ENCODE data around the gene NINJ1.
"Not testable (repeated sequence)": the region's sequence is repeated elsewhere in the genome, so short reads cannot be mapped to it uniquely, and the experiment has no call there.

NINJ1 gene

DNA sequence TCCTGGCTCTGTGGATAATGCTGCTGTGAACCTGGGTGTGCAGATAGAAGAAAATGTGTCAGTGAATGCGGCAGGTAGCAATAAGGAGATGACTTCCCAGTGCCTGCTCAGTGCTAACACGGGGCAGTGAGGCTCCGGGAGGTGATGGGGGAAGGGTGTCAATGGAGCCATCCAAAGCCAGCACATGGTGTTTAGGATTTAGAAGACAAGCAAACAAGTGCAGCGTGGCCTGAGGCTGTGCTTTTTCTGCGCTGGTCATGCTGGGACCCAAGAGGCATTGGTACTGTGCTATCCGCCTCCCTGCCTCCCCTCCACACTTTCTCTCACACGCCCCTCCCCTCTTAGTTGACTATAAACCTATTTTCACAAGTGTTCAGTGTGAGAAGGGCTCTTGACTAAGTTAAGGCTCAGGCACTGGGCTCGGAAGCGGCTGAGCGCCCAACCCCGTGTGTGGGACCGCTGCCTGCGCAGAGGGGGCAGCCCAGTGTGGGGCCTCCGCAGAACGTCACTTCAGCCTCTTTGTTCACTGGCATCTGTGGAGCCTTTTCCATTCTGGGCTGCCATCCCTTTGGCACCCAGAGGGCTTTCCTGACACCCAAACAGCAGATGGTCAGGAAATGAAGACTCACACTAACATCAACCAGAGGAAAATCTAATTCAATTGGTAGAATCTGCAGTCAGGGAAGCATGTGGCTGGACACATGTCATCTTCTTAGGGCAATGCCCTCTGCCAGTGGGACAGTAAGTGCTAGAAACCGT is 21.8 kb upstream of the NINJ1 start:
- Histone ChIP-seq H3K36me3 (ENCODE audit: insufficient read depth, low read length) (no peaks in the 10 kb centered on the region), H3K27me3 (ENCODE audit: control insufficient read depth in 1 of 2, insufficient read depth in 2 of 2, low read length in 2 of 2) (no peaks in the 10 kb centered on the region), H3K9me3 (ENCODE audit: low read length) (no peaks in the 10 kb centered on the region), H3K9ac (ENCODE audit: low read length) (no peak overlapping the region), H3K27ac (ENCODE audit: low read depth, low read length) (no peak overlapping the region), H3K4me1 (ENCODE audit: insufficient read depth, low read length) (peaks cover 13% of the 10 kb centered on the region), H3K4me3 (ENCODE audit: low read depth in 1 of 2, low read length in 2 of 2) (no peak overlapping the region)

DNA sequence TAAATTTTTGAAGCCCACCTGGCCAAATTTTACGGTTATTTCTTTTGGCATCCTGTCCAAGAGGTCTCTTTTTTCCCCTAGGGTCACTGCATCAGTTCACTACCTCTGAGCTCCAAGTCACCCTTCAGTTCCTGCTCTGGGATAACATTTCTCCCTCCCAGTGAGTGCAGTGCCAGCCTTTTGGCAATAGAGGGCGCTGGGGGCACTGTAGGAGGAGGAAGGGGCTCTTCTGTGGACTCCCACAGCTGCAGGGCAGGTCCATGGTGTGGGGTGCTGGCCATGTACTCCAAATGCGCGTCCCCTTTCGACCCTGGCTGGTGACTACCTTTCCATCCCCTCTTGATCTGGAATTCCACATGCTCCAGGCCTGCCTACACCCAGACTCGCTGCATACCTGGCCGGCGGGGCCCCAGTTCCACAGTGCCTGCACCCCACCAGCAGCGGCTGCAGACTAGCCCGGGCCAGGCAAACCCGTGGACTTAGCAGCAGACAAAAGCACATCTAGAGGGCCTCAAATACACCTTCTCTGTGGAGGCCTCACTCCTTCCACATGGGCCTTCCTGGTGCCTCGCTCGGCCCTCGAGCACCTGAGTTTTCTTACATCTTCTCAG is 20.3 kb upstream of the NINJ1 start:
- Histone ChIP-seq H3K27ac (ENCODE audit: low read depth, low read length) (no peak overlapping the region), H3K9me3 (ENCODE audit: low read length) (no peaks in the 10 kb centered on the region), H3K4me3 (ENCODE audit: low read depth in 1 of 2, low read length in 2 of 2) (no peak overlapping the region), H3K4me1 (ENCODE audit: insufficient read depth, low read length) (no peaks in the 10 kb centered on the region), H3K27me3 (ENCODE audit: control insufficient read depth in 1 of 2, insufficient read depth in 2 of 2, low read length in 2 of 2) (no peaks in the 10 kb centered on the region), H3K9ac (ENCODE audit: low read length) (no peak overlapping the region), H3K36me3 (ENCODE audit: insufficient read depth, low read length) (no peaks in the 10 kb centered on the region)

- Histone ChIP-seq H3K4me1 (ENCODE audit: insufficient read depth, low read length) (no peaks in the 10 kb centered on the region), H3K27ac (ENCODE audit: low read depth, low read length) (no peak overlapping the region), H3K27me3 (ENCODE audit: control insufficient read depth in 1 of 2, insufficient read depth in 2 of 2, low read length in 2 of 2) (no peaks in the 10 kb centered on the region), H3K9ac (ENCODE audit: low read length) (no peak overlapping the region), H3K36me3 (ENCODE audit: insufficient read depth, low read length) (no peaks in the 10 kb centered on the region), H3K9me3 (ENCODE audit: low read length) (no peaks in the 10 kb centered on the region), H3K4me3 (ENCODE audit: low read depth in 1 of 2, low read length in 2 of 2) (no peak overlapping the region)
Measured at GRCh38 chr9:93151097-93151784, 17.2 kb upstream of the NINJ1 start.

DNA sequence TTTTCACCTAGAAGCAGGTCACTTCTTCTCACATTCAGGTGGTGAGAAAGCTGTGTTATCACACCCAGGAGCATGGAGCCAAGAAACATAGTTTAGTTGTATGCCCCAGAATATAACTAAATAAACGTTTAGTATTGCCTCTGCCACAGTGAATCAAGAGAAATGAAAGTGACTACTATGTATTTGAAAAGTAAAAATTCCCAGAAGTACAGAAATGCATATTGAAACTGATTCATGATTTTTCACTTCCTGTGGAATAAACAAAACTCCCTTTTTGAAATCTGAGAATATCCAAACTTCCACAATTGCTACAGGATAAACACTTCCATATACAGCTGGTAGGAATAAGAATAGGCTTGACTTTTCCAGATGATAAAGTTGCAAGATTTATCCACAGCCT is 15.3 kb upstream of the NINJ1 start:
- no peaks in the 10 kb centered on the region for H3K27me3 ChIP-seq (ENCODE audit: control insufficient read depth in 1 of 2, insufficient read depth in 2 of 2, low read length in 2 of 2)
- no peak overlapping the region for H3K27ac ChIP-seq (ENCODE audit: low read depth, low read length)
- H3K9ac ChIP-seq (ENCODE audit: low read length): no peak overlapping the region
- no peak overlapping the region for H3K4me3 ChIP-seq (ENCODE audit: low read depth in 1 of 2, low read length in 2 of 2)
- peaks cover 3% of the 10 kb centered on the region for H3K4me1 ChIP-seq (ENCODE audit: insufficient read depth, low read length)
- no peaks in the 10 kb centered on the region for H3K36me3 ChIP-seq (ENCODE audit: insufficient read depth, low read length)
- H3K9me3 ChIP-seq (ENCODE audit: low read length): no peaks in the 10 kb centered on the region

DNA sequence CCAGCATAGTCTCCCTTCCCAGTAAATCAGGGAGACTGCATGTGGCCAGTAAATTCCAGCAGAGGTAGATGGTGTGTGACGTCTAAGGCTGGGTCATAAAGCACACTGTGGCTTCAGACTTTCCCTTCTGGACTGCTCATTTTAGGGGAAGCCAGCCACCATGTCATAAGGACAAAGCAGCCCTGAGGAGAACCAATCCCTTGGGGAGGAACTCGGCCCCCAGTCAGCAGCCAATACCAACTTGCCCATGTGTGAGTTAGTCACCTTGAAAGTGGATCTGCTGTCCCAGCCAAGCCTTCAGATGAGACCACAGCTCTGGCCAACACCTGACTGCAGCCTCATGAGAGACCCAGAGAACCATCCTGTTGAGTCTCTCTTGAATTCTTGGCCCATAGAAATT is 14.7 kb upstream of the NINJ1 start:
- Histone ChIP-seq H3K4me1 (ENCODE audit: insufficient read depth, low read length) (peaks cover 9% of the 10 kb centered on the region), H3K9ac (ENCODE audit: low read length) (no peak overlapping the region), H3K27me3 (ENCODE audit: control insufficient read depth in 1 of 2, insufficient read depth in 2 of 2, low read length in 2 of 2) (no peaks in the 10 kb centered on the region), H3K27ac (ENCODE audit: low read depth, low read length) (no peak overlapping the region), H3K9me3 (ENCODE audit: low read length) (no peaks in the 10 kb centered on the region), H3K36me3 (ENCODE audit: insufficient read depth, low read length) (no peaks in the 10 kb centered on the region), H3K4me3 (ENCODE audit: low read depth in 1 of 2, low read length in 2 of 2) (no peak overlapping the region)

DNA sequence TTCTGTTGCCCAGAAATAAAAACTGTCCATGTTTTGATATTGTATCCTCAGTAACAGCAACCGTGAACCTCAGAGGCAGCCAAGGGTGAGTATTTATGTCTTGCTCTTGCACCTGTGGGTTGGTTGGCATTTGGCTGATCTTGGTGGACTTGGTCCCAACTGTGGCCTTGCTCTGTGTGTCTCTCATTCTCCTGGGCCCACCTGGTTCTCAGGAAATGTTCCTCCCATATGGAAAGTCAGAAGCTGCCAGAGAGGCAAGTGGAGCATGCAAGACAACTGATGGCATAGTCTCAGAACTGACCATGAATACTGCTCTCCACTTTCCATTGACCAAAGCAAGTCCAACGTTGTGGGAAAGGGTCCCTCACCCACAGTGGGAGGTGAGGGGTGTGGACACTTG is 13.6 kb upstream of the NINJ1 start:
- Histone ChIP-seq H3K9me3 (ENCODE audit: low read length) (no peaks in the 10 kb centered on the region), H3K27ac (ENCODE audit: low read depth, low read length) (no peak overlapping the region), H3K4me3 (ENCODE audit: low read depth in 1 of 2, low read length in 2 of 2) (no peak overlapping the region), H3K27me3 (ENCODE audit: control insufficient read depth in 1 of 2, insufficient read depth in 2 of 2, low read length in 2 of 2) (no peaks in the 10 kb centered on the region), H3K4me1 (ENCODE audit: insufficient read depth, low read length) (peaks cover 10% of the 10 kb centered on the region), H3K36me3 (ENCODE audit: insufficient read depth, low read length) (no peaks in the 10 kb centered on the region), H3K9ac (ENCODE audit: low read length) (no peak overlapping the region)

DNA sequence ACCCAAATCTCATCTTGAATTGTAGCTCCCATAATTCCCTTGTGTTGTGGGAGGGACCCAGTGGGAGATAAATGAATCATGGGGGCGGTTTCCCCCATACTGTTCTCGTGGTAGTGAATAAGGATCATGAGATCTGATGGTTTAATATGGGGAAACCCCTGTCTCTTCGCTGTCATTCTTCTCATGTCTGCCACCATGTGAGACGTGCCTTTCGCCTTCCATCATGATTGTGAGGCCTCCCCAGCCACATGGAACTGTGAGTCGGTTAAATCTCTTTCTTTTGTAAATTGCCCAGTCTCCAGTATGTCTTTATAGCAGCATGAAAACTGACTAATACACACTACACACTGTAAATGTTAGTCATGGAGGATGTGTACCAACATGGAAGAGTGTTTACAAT is 12.6 kb upstream of the NINJ1 start:
- H3K27ac ChIP-seq (ENCODE audit: low read depth, low read length); H3K9me3 ChIP-seq (ENCODE audit: low read length); H3K4me3 ChIP-seq (ENCODE audit: low read depth in 1 of 2, low read length in 2 of 2); H3K36me3 ChIP-seq (ENCODE audit: insufficient read depth, low read length); H3K27me3 ChIP-seq (ENCODE audit: control insufficient read depth in 1 of 2, insufficient read depth in 2 of 2, low read length in 2 of 2); H3K9ac ChIP-seq (ENCODE audit: low read length): not testable (repeated sequence)
- H3K4me1 ChIP-seq (ENCODE audit: insufficient read depth, low read length): peaks cover 10% of the 10 kb centered on the region

DNA sequence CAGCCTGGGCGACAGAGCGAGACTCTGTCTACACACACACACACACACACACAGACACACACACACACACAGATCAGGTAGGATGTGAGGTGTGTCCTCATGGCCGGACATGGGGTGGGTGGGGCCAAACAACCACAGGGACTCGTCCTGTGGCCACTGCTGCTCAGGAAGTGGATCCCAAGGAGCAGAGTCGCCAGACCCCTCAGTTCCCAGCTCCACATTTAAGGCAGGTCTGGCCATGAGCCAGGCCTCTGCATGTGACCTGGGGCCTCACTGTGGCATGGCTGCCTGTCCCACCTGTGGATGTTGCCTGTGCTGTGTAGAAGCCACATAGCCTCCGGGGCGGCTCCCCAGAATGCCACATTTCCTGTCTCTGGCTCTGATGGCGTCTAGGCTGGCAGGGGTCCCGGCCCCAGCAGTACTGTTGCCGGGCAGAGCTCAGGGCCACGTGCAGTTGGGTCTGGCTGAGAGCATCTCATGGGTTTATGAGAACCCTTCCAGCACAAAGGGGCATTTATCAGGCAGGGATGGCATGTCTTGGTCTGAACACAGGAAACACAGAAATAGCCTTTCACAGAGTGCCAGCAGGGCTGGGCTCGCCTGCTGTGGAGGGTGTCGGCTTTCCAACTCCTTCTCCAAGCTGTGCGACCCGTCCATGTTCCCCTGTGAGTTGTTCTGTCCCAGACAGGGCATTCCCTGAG is 9.9 kb upstream of the NINJ1 start:
- Histone ChIP-seq H3K27ac (ENCODE audit: low read depth, low read length) (no peak overlapping the region), H3K36me3 (ENCODE audit: insufficient read depth, low read length) (no peaks in the 10 kb centered on the region), H3K27me3 (ENCODE audit: control insufficient read depth in 1 of 2, insufficient read depth in 2 of 2, low read length in 2 of 2) (no peaks in the 10 kb centered on the region), H3K9me3 (ENCODE audit: low read length) (no peaks in the 10 kb centered on the region), H3K4me3 (ENCODE audit: low read depth in 1 of 2, low read length in 2 of 2) (no peak overlapping the region), H3K4me1 (ENCODE audit: insufficient read depth, low read length) (peaks cover 10% of the 10 kb centered on the region), H3K9ac (ENCODE audit: low read length) (no peak overlapping the region)

GRCh38 chr9:93141771-93142483 is 7.9 kb upstream of the NINJ1 start:
- H3K4me1 ChIP-seq (ENCODE audit: insufficient read depth, low read length): peaks cover 10% of the 10 kb centered on the region
- H3K36me3 ChIP-seq (ENCODE audit: insufficient read depth, low read length): no peaks in the 10 kb centered on the region
- H3K4me3 ChIP-seq (ENCODE audit: low read depth in 1 of 2, low read length in 2 of 2): no peak overlapping the region
- H3K9ac ChIP-seq (ENCODE audit: low read length): no peak overlapping the region
- no peak overlapping the region for H3K27ac ChIP-seq (ENCODE audit: low read depth, low read length)
- no peaks in the 10 kb centered on the region for H3K9me3 ChIP-seq (ENCODE audit: low read length)
- no peaks in the 10 kb centered on the region for H3K27me3 ChIP-seq (ENCODE audit: control insufficient read depth in 1 of 2, insufficient read depth in 2 of 2, low read length in 2 of 2)

- no peak overlapping the region for H3K9ac ChIP-seq (ENCODE audit: low read length)
- H3K9me3 ChIP-seq (ENCODE audit: low read length): no peaks in the 10 kb centered on the region
- peaks cover 25% of the 10 kb centered on the region for H3K4me1 ChIP-seq (ENCODE audit: insufficient read depth, low read length)
- H3K27ac ChIP-seq (ENCODE audit: low read depth, low read length): no peak overlapping the region
- no peak overlapping the region for H3K4me3 ChIP-seq (ENCODE audit: low read depth in 1 of 2, low read length in 2 of 2)
- no peaks in the 10 kb centered on the region for H3K27me3 ChIP-seq (ENCODE audit: control insufficient read depth in 1 of 2, insufficient read depth in 2 of 2, low read length in 2 of 2)
- no peaks in the 10 kb centered on the region for H3K36me3 ChIP-seq (ENCODE audit: insufficient read depth, low read length)
Measured at GRCh38 chr9:93139365-93140182, 5.5 kb upstream of the NINJ1 start.
